Activated CD4-positive, alpha-beta T cell treated with anti-CD3 and anti-CD28 coated beads, Interleukin-2, amount 10 ng/mL, durations not matched to agents 7 days and 5 days (primary cell): Measurements from ENCODE around the gene CELSR1. TPM values are rescaled to one million over a fixed set of nuclear protein-coding genes. Genes with fewer than 3 reads are reported as not detected.

ENCODE experiments used
- CTCF ChIA-PET: fragments of 350-600 bp; sonication (Branson Sonifier 250); formaldehyde crosslinking; loops from one replicate; lab custom pipeline; 2021; ENCODE audit warnings: antibody characterized with exemption; lab: Charles Lee
- POLR2A ChIA-PET: fragments of 350-600 bp; sonication (Branson Sonifier 250); formaldehyde crosslinking; loops from one replicate; lab custom pipeline; 2021; ENCODE audit warnings: antibody characterized with exemption; lab: Charles Lee
- DNase-seq: peaks from one replicate; pipeline ENCODE4 v3.0.0-alpha.2; 2020
- H3K27ac Mint-ChIP-seq: one replicate; pipeline ENCODE4 v1.8.0; 2021; ENCODE audit warnings: mild to moderate bottlenecking, moderate library complexity, mixed read lengths
- H3K27me3 Mint-ChIP-seq: one replicate; pipeline ENCODE4 v1.8.0; 2021; ENCODE audit warnings: mixed read lengths
- H3K36me3 Mint-ChIP-seq: one replicate; pipeline ENCODE4 v1.8.0; 2021; ENCODE audit warnings: low read depth, mixed read lengths
- H3K4me1 Mint-ChIP-seq: one replicate; pipeline ENCODE4 v1.8.0; 2021; ENCODE audit warnings: mixed read lengths
- H3K4me3 Mint-ChIP-seq: one replicate; pipeline ENCODE4 v1.8.0; 2021; ENCODE audit warnings: mild to moderate bottlenecking, moderate library complexity, mixed read lengths
- H3K9me3 Mint-ChIP-seq: one replicate; pipeline ENCODE4 v1.8.0; 2021; ENCODE audit warnings: mixed read lengths
- total RNA-seq, 2 experiments: library from RNA; stranded (reverse); gene quantifications; one replicate each; pipeline ENCODE4 v1.2.3, GENCODE V29; 2021

Gene CELSR1
- total RNA-seq, 2 experiments from 2014 or later: 0.20 to 0.23 TPM

DNA sequence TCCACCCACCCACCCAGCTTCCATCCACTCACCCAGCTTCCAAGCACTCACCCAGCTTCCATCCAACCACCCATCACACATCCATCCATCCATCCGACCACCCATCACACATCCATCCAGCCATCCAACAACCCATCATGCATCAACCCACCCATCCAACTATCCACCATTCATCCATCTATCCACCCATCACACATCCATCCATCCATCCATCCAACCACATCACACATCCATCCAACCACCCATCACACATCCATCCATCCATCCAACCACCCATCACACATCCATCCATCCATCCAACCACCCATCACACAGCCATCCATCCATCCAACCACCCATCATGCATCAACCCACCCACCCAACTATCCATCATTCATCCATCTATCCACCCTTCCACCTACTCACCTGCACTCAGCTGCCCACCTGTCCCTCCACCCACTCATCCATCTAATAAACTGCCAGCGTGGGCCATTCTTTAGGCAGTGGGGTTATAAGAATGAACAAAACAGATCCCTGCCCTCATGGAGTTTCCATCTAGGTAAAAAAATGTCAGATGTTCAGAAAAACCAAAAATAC, 88.2 kb downstream of the CELSR1 start:
- CTCF ChIA-PET: interaction anchor here (1.4 to 1.8 kb wide), 2 partner anchors 10 to 115 kb away, joined by 4 read pairs; no protein-coding TSS in a partner anchor
- DNase-seq: no peak
- H3K4me3 Mint-ChIP-seq: no peak overlapping the region
- no peaks in the 10 kb centered on the region for H3K4me1 Mint-ChIP-seq
- H3K36me3 Mint-ChIP-seq: no peaks in the 10 kb centered on the region
- H3K27me3 Mint-ChIP-seq: peaks cover 1% of the 10 kb centered on the region
- POLR2A ChIA-PET: no interaction called here
- H3K27ac Mint-ChIP-seq: no peak overlapping the region
- no peaks in the 10 kb centered on the region for H3K9me3 Mint-ChIP-seq

DNA sequence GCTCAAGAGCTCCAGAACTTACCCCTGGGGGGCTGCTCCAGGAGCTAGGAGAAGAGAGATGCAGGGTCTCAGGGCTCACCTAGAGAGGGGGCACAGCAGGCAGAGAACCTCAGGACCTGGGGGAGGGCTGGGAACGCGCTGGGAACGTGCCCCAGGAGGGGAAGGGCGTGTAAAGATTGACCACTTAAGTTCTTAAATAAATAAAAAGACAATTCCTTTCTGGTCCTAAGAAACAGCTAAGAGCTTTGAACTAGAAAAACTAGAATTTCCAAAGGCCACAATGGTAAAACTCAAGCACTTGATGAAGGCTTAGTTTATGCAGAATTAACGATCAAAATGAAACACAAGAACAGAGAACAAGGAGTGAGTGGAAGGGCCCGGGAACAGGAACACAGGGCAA, 89.1 kb downstream of the CELSR1 start:
- CTCF ChIA-PET: interaction anchor here (1.4 to 1.8 kb wide), 2 partner anchors 9 to 115 kb away, joined by 4 read pairs; no protein-coding TSS in a partner anchor
- H3K36me3 Mint-ChIP-seq: no peaks in the 10 kb centered on the region
- POLR2A ChIA-PET: interaction anchor here (0.5 kb wide), 1 partner anchor 11 kb away, joined by 3 read pairs; no protein-coding TSS in a partner anchor
- peaks cover 1% of the 10 kb centered on the region for H3K27me3 Mint-ChIP-seq
- no peak overlapping the region for H3K27ac Mint-ChIP-seq
- no peak overlapping the region for H3K4me3 Mint-ChIP-seq
- H3K4me1 Mint-ChIP-seq: no peaks in the 10 kb centered on the region
- no peaks in the 10 kb centered on the region for H3K9me3 Mint-ChIP-seq
- DNase-seq: no peak

DNA sequence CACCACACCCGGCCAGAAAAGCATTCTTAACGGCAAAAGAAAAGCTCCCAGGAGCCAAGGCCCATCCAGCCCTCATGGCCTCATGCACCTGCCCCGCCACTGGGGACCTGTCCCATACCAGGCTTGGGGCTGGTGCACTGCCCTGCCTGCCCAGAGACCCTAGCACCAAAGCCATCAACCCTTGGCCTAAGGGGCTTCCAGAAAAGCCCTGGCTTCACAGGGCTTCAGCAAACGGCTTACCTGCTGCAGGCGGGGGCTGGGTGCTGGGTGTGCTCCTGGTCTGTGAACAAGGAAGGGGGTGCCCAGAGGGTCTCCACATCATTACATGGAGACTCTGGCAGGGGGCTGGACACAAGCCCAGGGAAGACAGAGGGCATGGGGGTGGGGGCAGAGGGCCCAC, 89.5 kb downstream of the CELSR1 start:
- no peaks in the 10 kb centered on the region for H3K4me1 Mint-ChIP-seq
- ChIA-PET POLR2A (no interaction called here), CTCF (interaction anchor here (1.8 kb wide), 1 partner anchor 9 kb away, joined by 4 read pairs; no protein-coding TSS in a partner anchor)
- peaks cover 1% of the 10 kb centered on the region for H3K27me3 Mint-ChIP-seq
- no peaks in the 10 kb centered on the region for H3K9me3 Mint-ChIP-seq
- no peaks in the 10 kb centered on the region for H3K36me3 Mint-ChIP-seq
- DNase-seq: no peak
- no peak overlapping the region for H3K4me3 Mint-ChIP-seq
- no peak overlapping the region for H3K27ac Mint-ChIP-seq

DNA sequence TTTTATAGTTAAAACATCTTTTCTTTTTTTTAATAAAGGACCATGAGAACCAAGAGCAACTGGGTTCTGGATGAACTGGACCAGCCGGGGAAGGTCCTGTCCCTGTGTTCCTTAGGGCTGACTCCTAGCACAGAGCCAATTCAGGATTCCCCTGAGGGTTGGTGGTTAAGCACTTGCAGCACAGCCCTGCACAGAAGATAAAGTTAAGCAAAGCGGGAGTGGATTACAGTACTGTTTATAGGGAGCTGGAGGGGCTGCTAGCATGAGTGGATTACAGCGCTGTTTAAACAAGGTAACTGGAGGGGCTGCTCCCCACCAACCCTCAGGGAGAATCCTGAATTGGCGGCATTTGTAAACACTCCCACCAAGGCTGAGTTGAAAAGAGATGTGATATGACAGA, 90.6 kb downstream of the CELSR1 start:
- no peaks in the 10 kb centered on the region for H3K9me3 Mint-ChIP-seq
- H3K27ac Mint-ChIP-seq: no peak overlapping the region
- ChIA-PET POLR2A (no interaction called here), CTCF (no interaction called here)
- no peak for DNase-seq
- peaks cover 1% of the 10 kb centered on the region for H3K27me3 Mint-ChIP-seq
- no peak overlapping the region for H3K4me3 Mint-ChIP-seq
- H3K4me1 Mint-ChIP-seq: no peaks in the 10 kb centered on the region
- no peaks in the 10 kb centered on the region for H3K36me3 Mint-ChIP-seq

DNA sequence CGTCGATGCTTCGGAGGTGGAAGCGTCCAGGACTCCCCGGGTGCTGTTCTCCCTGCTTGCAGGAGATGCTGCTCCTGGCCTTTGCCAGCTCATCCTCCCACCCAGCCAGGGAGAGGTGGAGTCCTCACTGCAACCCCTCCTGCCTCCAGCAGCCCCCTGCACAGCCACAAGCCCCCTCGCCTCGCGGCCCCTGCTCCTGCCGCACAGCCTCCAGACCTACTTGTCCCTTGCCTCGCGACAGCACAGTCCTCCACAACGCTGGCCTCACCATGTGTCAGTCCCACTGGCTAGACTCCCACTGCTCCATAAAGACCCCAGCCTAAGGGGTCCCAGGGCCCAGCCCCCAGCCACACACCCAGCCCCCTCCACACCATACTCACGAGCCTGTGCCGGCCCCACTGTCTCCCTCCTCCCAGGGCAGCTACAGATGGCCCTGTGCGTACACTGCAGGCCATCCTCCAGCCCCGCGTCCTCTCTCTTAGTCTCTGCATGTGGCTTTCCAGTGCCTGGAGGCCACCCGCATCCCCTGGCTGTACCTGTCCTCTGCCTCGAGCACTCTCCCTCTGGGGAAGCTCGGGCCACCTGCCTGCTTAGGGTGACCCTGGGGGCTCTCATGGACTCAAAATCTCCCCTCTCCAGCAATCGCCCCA, 91.5 kb downstream of the CELSR1 start:
- Mint-ChIP-seq H3K27me3 (peaks cover 1% of the 10 kb centered on the region), H3K36me3 (no peaks in the 10 kb centered on the region), H3K27ac (no peak overlapping the region), H3K4me3 (no peak overlapping the region), H3K4me1 (no peaks in the 10 kb centered on the region), H3K9me3 (no peaks in the 10 kb centered on the region)
- DNase-seq: no peak
- CTCF ChIA-PET: no interaction called here
- POLR2A ChIA-PET: no interaction called here

DNA sequence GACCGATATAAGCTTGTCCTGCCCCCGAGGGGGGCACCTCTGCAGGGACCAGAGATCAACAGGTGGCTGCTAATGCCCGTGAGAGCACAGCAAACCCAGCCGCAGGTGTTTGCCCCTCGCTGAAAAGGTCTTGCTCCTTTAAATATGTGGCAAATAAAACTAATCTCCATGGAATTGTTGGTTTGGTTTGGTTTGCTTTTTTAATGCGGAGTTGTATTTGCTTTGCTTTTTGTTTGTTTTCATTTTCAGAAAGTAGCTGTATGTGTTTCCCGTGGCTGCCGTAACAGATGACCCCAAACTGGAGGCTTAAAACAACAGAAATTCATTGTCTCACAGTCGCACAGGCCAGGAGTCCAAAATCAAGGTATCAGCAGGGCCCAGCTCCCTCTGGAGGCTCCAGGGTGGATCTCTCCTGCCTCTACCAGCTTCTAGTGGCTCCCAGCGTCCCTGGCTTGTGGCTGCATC, 93.0 kb downstream of the CELSR1 start:
- Mint-ChIP-seq H3K4me3 (no peak overlapping the region), H3K4me1 (no peaks in the 10 kb centered on the region), H3K9me3 (no peaks in the 10 kb centered on the region), H3K27me3 (peaks cover 1% of the 10 kb centered on the region), H3K36me3 (no peaks in the 10 kb centered on the region), H3K27ac (no peak overlapping the region)
- CTCF ChIA-PET: no interaction called here
- no peak for DNase-seq
- POLR2A ChIA-PET: no interaction called here

DNA sequence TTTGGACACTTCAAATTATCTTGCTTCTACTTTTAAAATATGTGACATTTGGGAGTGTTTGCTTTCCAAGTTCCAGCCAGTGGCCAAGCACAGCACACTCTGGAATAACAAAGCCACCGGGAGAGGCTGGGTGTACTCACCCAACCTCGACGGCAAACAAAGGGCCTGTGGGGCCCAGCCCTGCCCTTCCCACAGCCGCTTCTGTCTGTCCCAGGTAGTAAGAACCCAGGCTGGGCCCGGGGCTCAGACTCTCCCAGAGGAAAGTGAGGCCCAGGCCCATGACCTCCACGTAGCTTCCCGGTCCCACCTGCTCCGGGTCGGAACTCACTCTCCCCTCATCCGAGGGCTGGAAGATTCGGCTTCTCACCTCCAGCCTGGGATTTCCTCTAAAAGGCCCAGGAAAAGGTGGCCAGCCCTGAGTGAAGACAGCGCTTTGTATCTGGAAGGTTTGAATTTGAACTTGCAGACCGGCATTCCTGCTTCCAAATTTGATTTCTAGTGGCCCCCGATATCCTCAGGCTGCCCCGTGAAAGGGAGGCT, 93.5 kb downstream of the CELSR1 start:
- CTCF ChIA-PET: no interaction called here

DNA sequence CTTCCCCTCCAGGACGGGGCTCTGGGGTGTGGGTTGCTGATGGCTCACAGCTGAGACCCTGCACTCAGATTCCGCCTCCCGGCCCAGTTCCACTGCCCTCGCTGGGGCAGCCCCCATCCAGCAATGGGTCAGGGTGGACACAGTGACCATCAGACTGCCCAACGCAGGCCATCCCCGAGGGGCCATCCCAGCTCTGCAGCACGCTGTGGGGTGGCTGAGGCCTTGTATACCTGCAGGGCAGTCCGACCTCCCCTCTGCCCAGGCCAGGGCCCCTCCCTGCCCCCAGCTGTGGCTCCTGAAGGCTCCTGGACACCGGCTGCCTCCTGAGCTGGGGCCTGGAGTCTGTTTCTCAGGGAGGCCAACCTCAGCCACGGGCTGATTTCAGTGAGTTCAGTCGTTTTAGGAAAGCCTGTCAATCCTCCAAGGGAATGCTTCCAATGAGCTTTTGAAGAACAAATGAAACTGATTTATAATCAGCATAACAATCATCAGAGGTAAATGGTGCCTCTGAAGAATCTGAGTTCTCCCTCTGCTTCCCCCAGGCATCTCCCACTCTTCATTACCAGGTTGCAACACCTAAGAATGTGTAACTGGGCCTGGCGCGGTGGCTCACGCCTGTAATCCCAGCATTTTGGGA, 95.1 kb downstream of the CELSR1 start:
- Mint-ChIP-seq H3K36me3 (no peaks in the 10 kb centered on the region), H3K4me1 (no peaks in the 10 kb centered on the region), H3K27ac (no peak overlapping the region), H3K9me3 (no peaks in the 10 kb centered on the region), H3K27me3 (no peaks in the 10 kb centered on the region), H3K4me3 (no peak overlapping the region)
- POLR2A ChIA-PET: no interaction called here
- DNase-seq: no peak
- CTCF ChIA-PET: no interaction called here

More for the DNA sequence above, 93.5 kb downstream of the CELSR1 start:
- peaks cover 1% of the 10 kb centered on the region for H3K27me3 Mint-ChIP-seq
- no peak for DNase-seq
- POLR2A ChIA-PET: no interaction called here
- H3K27ac Mint-ChIP-seq: no peak overlapping the region
- no peaks in the 10 kb centered on the region for H3K9me3 Mint-ChIP-seq
- H3K4me3 Mint-ChIP-seq: no peak overlapping the region
- no peaks in the 10 kb centered on the region for H3K36me3 Mint-ChIP-seq
- H3K4me1 Mint-ChIP-seq: no peaks in the 10 kb centered on the region

DNA sequence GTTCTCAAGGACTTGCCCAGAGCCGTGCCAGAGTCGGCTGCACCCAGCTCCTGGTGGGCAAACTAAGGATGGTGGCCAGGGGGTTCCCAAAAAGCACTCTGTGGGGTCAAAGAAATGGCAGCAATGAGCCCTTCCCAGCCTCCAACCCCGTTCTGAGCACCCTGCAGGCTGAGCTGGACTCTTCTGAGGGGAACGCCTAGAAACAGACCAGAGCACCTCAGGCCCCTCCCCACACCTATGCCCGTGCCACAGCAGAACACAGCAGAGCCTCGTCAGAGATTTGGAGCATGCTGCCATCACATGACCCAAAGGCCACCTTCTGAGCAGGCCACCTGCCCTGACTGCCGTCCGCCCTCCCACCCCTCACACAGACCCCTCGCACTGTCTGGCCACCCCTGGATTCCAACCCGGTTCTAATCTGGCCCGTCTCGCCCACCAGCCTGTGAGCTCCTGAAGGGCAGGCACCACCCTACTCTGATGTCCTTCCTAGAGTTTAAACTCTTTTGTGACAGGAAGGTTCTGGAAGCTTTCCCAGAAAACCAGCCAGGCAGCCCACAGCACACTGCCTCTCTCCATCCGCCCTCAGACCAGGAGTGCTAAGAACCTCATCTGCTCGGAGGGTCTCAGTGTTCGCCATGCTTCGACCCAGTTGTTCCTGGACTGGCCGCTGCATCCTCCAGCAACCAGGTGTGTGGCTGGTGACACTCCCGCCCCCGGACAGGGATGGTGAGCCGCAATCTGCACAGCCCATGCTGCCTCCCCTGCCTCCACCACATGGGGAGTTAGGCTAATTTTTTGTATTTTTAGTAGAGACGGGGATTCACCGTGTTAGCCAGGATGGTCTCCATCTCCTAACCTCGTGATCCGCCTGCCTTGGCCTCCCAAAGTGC, 97.6 kb downstream of the CELSR1 start:
- H3K4me3 Mint-ChIP-seq: no peak overlapping the region
- DNase-seq: no peak
- H3K4me1 Mint-ChIP-seq: no peaks in the 10 kb centered on the region
- ChIA-PET CTCF (interaction anchor here (1.3 kb wide), 1 partner anchor 9 kb away, joined by 4 read pairs; no protein-coding TSS in a partner anchor), POLR2A (no interaction called here)
- no peak overlapping the region for H3K27ac Mint-ChIP-seq
- no peaks in the 10 kb centered on the region for H3K27me3 Mint-ChIP-seq
- no peaks in the 10 kb centered on the region for H3K9me3 Mint-ChIP-seq
- no peaks in the 10 kb centered on the region for H3K36me3 Mint-ChIP-seq

DNA sequence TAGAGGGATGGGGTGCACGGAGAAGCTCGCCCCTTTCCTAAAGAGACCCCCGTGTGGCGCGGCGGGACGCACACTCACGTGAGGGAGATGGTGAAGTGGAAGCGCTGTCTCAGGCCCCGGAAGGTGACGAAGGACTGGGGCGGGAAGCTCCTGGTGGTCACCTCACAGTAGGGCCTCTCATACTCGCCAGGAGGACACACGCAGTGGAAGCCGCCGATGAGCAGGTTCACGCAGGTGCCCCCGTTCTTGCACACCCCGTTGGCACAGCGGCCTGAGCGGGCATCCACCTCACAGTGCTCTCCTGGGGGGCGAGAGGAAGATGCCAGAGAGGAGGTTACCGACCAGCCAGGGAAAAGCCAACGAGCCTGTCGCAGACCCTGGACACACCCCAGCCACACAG, 98.3 kb downstream of the CELSR1 start:
- Mint-ChIP-seq H3K4me1 (no peaks in the 10 kb centered on the region), H3K27ac (no peak overlapping the region), H3K27me3 (no peaks in the 10 kb centered on the region), H3K36me3 (no peaks in the 10 kb centered on the region), H3K4me3 (no peak overlapping the region), H3K9me3 (no peaks in the 10 kb centered on the region)
- ChIA-PET CTCF (interaction anchor here (1.3 kb wide), 1 partner anchor 10 kb away, joined by 4 read pairs; no protein-coding TSS in a partner anchor), POLR2A (no interaction called here)
- DNase-seq: no peak

DNA sequence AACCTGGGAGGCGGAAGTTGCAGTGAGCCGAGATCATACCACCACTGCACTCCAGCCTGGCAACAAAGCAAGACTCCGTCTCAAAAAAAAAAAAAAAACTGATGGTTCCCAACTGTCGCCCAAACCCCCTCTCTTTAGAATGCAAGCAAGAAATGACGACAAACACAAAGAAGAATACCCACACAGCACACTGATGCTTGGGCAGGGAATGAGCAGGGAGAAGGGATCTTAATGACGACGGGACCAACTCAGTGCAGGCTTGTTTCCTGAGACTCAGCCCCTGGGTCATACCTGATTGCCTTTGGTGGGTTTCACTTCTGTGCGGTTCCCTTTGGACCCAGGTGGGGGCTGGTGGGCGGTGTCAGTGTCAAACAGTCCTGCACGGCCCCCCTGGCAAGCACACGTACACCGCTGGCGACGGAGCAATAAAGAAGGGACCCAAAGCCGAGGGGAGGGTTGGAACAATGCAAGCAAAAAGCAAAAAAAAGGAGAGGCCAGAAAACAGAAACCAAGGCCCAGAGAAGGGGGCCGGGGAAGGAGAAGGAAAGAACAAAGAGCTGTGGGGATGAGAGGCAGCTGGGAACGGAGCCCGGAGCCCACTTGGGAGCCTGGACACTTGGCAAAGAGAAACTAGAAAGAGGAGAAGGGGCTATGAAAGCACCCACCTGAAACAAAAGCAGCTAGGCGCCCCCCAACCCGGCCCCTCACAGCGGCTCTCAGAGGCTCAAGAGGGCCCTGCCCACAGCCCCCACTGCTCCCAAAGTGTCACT, 99.6 kb downstream of the CELSR1 start:
- Mint-ChIP-seq H3K27me3 (no peaks in the 10 kb centered on the region), H3K4me3 (no peak overlapping the region), H3K4me1 (no peaks in the 10 kb centered on the region), H3K27ac (no peak overlapping the region), H3K9me3 (no peaks in the 10 kb centered on the region), H3K36me3 (no peaks in the 10 kb centered on the region)
- CTCF ChIA-PET: no interaction called here
- POLR2A ChIA-PET: interaction anchor here (0.6 kb wide), 1 partner anchor 11 kb away, joined by 3 read pairs; no protein-coding TSS in a partner anchor
- no peak for DNase-seq
